Stimulated activated memory B cell treated with anti-CD40 and anti-IgM and Interleukin-4, amounts not matched to agents 10 μg/mL and 1 μg/mL and 100 μg/mL, for 72 hours (primary cell): Measurements from ENCODE around the gene FOXJ3.

Experiments
- ATAC-seq: fragments of 150-1000 bp; cut with Tn5 transposase; 2 replicates; pipeline ENCODE4 v1.10.0; 2021
- H3K27ac Mint-ChIP-seq: one replicate; pipeline ENCODE4 v1.8.0; 2022; ENCODE audit warnings: mild to moderate bottlenecking, mixed read lengths
- H3K27me3 Mint-ChIP-seq: one replicate; pipeline ENCODE4 v1.8.0; 2022; ENCODE audit warnings: mixed read lengths
- H3K36me3 Mint-ChIP-seq: one replicate; pipeline ENCODE4 v1.8.0; 2022; ENCODE audit warnings: mixed read lengths
- H3K4me1 Mint-ChIP-seq: one replicate; pipeline ENCODE4 v1.8.0; 2022; ENCODE audit warnings: mixed read lengths
- H3K4me3 Mint-ChIP-seq: one replicate; pipeline ENCODE4 v1.8.0; 2022; ENCODE audit warnings: mild to moderate bottlenecking, moderate library complexity, mixed read lengths
- H3K9me3 Mint-ChIP-seq: one replicate; pipeline ENCODE4 v1.8.0; 2022; ENCODE audit warnings: mixed read lengths

Gene FOXJ3

GRCh38 chr1:42348498-42348897 lies 13.5 kb upstream of the FOXJ3 start:
- Mint-ChIP-seq H3K9me3 (no peaks in the 10 kb centered on the region), H3K27me3 (peaks cover 9% of the 10 kb centered on the region), H3K36me3 (no peaks in the 10 kb centered on the region), H3K4me1 (peaks cover 6% of the 10 kb centered on the region), H3K27ac (no peak overlapping the region), H3K4me3 (no peak overlapping the region)
- no peak for ATAC-seq

- no peak for ATAC-seq
- no peak overlapping the region for H3K27ac Mint-ChIP-seq
- H3K27me3 Mint-ChIP-seq: no peaks in the 10 kb centered on the region
- H3K9me3 Mint-ChIP-seq: no peaks in the 10 kb centered on the region
- H3K36me3 Mint-ChIP-seq: no peaks in the 10 kb centered on the region
- H3K4me3 Mint-ChIP-seq: no peak overlapping the region
- H3K4me1 Mint-ChIP-seq: no peaks in the 10 kb centered on the region
Observed at GRCh38 chr1:42343049-42343448, 8.0 kb upstream of the FOXJ3 start.

GRCh38 chr1:42340901-42341300 lies 5.9 kb upstream of the FOXJ3 start:
- no peaks in the 10 kb centered on the region for H3K9me3 Mint-ChIP-seq
- H3K36me3 Mint-ChIP-seq: no peaks in the 10 kb centered on the region
- peaks cover 16% of the 10 kb centered on the region for H3K4me1 Mint-ChIP-seq
- H3K27me3 Mint-ChIP-seq: no peaks in the 10 kb centered on the region
- H3K27ac Mint-ChIP-seq: no peak overlapping the region
- no peak overlapping the region for H3K4me3 Mint-ChIP-seq
- ATAC-seq: no peak

DNA sequence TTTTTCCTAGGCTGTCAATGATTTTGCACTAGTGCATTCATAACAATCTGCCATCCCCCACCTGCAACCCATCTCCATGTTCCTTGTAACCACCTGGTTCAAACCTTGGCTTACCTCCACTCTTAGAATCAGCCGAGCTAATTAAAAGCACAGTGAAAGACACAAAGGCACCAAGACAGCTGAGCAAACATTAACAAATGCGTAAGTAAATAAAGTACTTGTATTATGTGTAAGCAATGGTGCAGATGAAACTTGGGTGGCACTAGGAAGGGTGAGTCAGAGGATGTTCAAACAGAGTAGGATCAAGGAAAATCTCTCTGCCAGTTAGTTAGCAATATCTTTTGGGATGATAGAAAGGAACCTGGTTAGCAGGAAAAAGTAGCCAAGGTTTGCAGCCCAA lies 5.1 kb upstream of the FOXJ3 start:
- H3K4me3 Mint-ChIP-seq: no peak overlapping the region
- no peak overlapping the region for H3K27ac Mint-ChIP-seq
- no peaks in the 10 kb centered on the region for H3K27me3 Mint-ChIP-seq
- no peaks in the 10 kb centered on the region for H3K9me3 Mint-ChIP-seq
- no peak for ATAC-seq
- no peaks in the 10 kb centered on the region for H3K36me3 Mint-ChIP-seq
- H3K4me1 Mint-ChIP-seq: peaks cover 20% of the 10 kb centered on the region

DNA sequence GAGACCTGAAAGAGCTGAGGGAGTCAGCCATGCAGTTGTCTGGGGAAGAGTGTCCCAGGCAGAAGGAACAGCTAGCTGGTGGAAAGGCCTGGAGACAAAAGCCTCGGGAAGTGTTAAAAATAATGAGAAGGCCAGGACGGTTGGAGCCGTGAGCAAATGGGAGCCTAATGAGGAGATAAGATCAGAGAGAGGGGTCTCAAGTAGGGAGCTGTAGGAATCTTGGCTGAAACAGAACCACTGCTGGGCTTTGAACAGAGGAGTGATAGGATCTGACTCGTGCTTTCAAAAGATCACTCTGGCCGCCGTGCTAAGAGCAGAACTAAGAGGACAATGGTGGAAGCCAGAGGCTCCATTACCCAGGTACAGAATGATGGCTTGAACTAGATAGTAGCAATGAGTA lies 1.9 kb upstream of the FOXJ3 start:
- Mint-ChIP-seq H3K27me3 (no peaks in the 10 kb centered on the region), H3K27ac (no peak overlapping the region), H3K36me3 (no peaks in the 10 kb centered on the region), H3K9me3 (no peaks in the 10 kb centered on the region), H3K4me1 (peaks cover 44% of the 10 kb centered on the region), H3K4me3 (no peak overlapping the region)
- no peak for ATAC-seq

DNA sequence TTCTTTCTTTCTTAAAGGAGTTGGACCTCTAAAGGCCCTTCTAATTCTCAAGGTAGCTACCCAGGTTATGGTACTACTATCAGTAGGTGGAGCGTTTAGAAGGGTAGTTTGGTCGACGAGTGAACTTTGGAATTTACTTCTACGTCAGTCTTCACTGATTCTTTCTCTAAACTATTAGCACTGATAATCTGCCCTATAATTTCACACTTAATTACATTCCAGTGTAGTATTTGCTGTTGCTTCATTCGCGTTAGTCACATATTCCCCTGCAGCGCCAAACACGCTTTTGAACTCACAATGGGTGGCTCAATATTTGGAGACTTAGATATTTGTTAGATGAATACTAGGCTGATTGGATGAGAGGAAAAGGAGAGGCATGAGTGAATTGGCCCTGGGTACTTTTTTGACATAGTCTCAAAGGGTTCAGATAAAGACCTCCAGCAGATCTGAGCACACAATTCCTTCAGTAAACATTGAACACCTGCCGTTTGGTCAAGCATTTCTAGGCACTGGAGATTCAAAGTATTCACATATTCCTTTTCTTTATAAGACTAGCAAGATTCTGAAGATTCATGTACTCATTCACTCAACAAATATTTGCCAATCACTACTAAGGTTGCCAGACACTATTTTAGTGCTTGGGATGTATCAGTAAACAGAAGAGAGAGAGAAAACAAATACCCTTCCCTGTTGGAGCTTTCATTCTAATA lies 929 bp upstream of the FOXJ3 start:
- no peaks in the 10 kb centered on the region for H3K36me3 Mint-ChIP-seq
- no peaks in the 10 kb centered on the region for H3K9me3 Mint-ChIP-seq
- H3K27me3 Mint-ChIP-seq: no peaks in the 10 kb centered on the region
- peak; percentile 9 for ATAC-seq
- peak overlapping the region; percentile 87 for H3K27ac Mint-ChIP-seq
- peaks cover 53% of the 10 kb centered on the region for H3K4me1 Mint-ChIP-seq
- H3K4me3 Mint-ChIP-seq: peak overlapping the region; percentile 94

- H3K4me1 Mint-ChIP-seq: peaks cover 65% of the 10 kb centered on the region
- H3K27me3 Mint-ChIP-seq: no peaks in the 10 kb centered on the region
- H3K4me3 Mint-ChIP-seq: peak overlapping the region; percentile 95
Observed at GRCh38 chr1:42334240-42335049, 590 bp downstream of the FOXJ3 start.

GRCh38 chr1:42333662-42334239 lies 1.3 kb downstream of the FOXJ3 start:
- Mint-ChIP-seq H3K4me1 (peaks cover 69% of the 10 kb centered on the region), H3K4me3 (peak overlapping the region; percentile 95), H3K36me3 (no peaks in the 10 kb centered on the region), H3K27ac (peak overlapping the region; percentile 87), H3K27me3 (no peaks in the 10 kb centered on the region), H3K9me3 (no peaks in the 10 kb centered on the region)
- ATAC-seq: no peak

More at GRCh38 chr1:42334240-42335049, 590 bp downstream of the FOXJ3 start:
- Mint-ChIP-seq H3K27ac (peak overlapping the region; percentile 87), H3K36me3 (no peaks in the 10 kb centered on the region), H3K9me3 (no peaks in the 10 kb centered on the region)
- peak; percentile 82 for ATAC-seq

DNA sequence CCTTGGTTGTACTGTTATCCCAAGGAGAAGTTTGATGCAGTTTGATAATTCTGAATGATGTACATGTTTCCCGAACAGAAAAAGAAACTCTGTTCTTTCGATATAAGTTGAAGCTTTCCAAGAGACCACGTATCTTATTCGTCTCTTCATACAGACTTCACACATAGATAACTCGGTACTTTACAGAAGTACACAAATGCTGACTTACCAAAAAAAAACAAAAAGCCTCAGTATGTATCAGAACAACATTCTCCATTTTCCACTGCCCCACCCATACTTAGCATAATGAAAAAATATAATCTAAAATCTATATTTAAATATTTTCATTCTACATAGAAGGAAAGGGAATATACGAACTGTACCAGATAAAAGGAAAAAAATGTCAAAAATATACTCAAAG lies 2.2 kb downstream of the FOXJ3 start:
- Mint-ChIP-seq H3K9me3 (no peaks in the 10 kb centered on the region), H3K4me3 (peak overlapping the region; percentile 95), H3K27me3 (no peaks in the 10 kb centered on the region), H3K4me1 (peaks cover 76% of the 10 kb centered on the region), H3K36me3 (no peaks in the 10 kb centered on the region), H3K27ac (no peak overlapping the region)
- ATAC-seq: no peak

- H3K4me1 Mint-ChIP-seq: peaks cover 76% of the 10 kb centered on the region
- H3K27ac Mint-ChIP-seq: no peak overlapping the region
- no peaks in the 10 kb centered on the region for H3K9me3 Mint-ChIP-seq
- ATAC-seq: no peak
- no peaks in the 10 kb centered on the region for H3K27me3 Mint-ChIP-seq
- no peak overlapping the region for H3K4me3 Mint-ChIP-seq
- no peaks in the 10 kb centered on the region for H3K36me3 Mint-ChIP-seq
Observed at GRCh38 chr1:42330215-42330614, 4.8 kb downstream of the FOXJ3 start.

- Mint-ChIP-seq H3K36me3 (no peaks in the 10 kb centered on the region), H3K4me1 (peaks cover 79% of the 10 kb centered on the region), H3K27ac (no peak overlapping the region), H3K27me3 (no peaks in the 10 kb centered on the region), H3K9me3 (no peaks in the 10 kb centered on the region), H3K4me3 (no peak overlapping the region)
- ATAC-seq: no peak
Observed at GRCh38 chr1:42328916-42329496, 6.0 kb downstream of the FOXJ3 start.

GRCh38 chr1:42328047-42328625 lies 6.9 kb downstream of the FOXJ3 start:
- Mint-ChIP-seq H3K4me3 (no peak overlapping the region), H3K4me1 (peaks cover 78% of the 10 kb centered on the region), H3K36me3 (peaks cover 6% of the 10 kb centered on the region), H3K9me3 (no peaks in the 10 kb centered on the region), H3K27ac (no peak overlapping the region), H3K27me3 (no peaks in the 10 kb centered on the region)
- no peak for ATAC-seq

GRCh38 chr1:42325014-42325402 lies 10.0 kb downstream of the FOXJ3 start:
- H3K27ac Mint-ChIP-seq: no peak overlapping the region
- no peak overlapping the region for H3K4me3 Mint-ChIP-seq
- no peak for ATAC-seq
- H3K27me3 Mint-ChIP-seq: no peaks in the 10 kb centered on the region
- H3K9me3 Mint-ChIP-seq: no peaks in the 10 kb centered on the region
- peaks cover 64% of the 10 kb centered on the region for H3K4me1 Mint-ChIP-seq
- H3K36me3 Mint-ChIP-seq: peaks cover 17% of the 10 kb centered on the region

DNA sequence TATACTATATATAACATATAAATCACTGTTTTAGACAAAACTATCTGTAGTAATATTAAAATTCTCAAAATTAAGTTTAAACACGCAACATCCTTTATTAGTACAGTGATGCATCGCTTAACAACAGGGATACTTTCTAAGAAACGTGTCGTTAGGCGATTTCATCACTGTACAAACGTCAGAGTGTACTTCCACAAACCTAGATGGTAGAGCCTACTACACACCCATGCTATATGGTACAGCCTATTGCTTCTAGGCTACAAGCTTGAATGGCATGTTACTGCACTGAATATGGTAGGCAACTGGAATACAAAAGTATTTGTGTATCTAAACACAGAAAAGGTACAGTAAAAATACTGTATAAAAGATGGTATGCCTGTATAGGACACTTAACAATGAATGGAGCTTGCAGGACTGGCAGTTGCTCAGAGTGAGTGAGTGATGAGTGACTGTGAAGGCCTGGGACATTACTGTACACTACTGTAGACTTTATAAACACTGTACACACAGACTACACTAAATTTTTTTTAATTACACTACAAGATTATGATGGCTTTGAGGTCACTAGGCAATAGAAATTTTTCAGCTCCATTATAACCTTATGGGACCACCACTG lies 10.5 kb downstream of the FOXJ3 start:
- H3K4me3 Mint-ChIP-seq: no peak overlapping the region
- H3K36me3 Mint-ChIP-seq: peaks cover 17% of the 10 kb centered on the region
- H3K27ac Mint-ChIP-seq: no peak overlapping the region
- no peak for ATAC-seq
- H3K9me3 Mint-ChIP-seq: no peaks in the 10 kb centered on the region
- no peaks in the 10 kb centered on the region for H3K27me3 Mint-ChIP-seq
- peaks cover 67% of the 10 kb centered on the region for H3K4me1 Mint-ChIP-seq

DNA sequence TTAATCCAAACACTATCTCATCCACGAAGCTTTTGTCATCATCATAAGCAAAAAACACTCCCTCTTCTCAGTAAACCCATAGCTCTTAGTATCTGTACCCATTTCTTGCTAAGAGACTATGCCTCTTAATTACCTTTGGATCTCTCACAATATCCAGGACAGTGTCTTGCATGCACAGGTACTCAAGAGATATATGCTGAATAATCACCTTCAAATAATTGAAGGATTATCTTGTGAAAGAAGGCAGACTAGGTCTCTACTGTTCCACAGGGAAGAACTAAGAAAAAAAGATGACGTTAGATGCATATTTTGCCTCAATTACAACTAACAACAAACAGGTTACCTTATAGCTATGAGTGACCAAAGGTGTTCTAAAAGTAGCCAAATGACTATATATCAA lies 11.5 kb downstream of the FOXJ3 start:
- H3K4me3 Mint-ChIP-seq: no peak overlapping the region
- H3K4me1 Mint-ChIP-seq: peaks cover 67% of the 10 kb centered on the region
- H3K36me3 Mint-ChIP-seq: peaks cover 17% of the 10 kb centered on the region
- ATAC-seq: no peak
- no peaks in the 10 kb centered on the region for H3K9me3 Mint-ChIP-seq
- no peak overlapping the region for H3K27ac Mint-ChIP-seq
- H3K27me3 Mint-ChIP-seq: no peaks in the 10 kb centered on the region
